ENCODE data around the gene HOTAIR.

DNA sequence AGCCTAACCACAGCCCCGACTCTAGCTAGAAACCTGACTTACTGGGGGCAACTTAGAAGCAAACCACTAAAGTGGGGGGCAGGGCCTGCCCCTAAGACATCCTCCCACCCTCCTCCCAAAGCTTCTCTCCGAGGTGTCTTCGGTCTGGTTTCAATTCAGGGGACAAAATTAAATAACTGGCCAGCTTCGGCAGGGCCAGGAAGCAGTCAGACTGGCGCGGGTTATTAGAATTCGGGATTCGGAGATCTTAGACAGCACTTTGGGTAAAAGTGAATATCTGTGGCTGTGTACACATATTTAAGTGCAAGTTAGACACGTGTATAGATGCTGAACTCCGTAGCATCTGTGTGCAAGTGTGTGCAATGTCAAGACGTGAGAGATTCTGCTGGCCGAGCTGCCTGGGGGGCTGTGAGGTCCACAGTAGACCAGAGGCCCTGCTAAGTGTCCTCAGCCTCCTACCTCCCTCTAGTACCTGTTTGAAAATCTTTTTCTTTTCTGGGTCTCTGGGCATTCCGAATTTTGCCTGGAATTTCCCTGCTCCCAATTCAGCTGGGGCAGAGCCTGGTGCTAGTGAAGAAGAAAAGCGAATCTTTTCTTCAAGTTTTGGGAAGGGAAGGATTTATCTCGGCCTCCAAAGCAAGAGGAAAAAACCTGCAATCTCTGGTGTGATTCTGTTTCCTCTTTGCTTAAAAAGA is 6.2 kb upstream of the HOTAIR start:
- TF ChIP-seq, protein P1, sequence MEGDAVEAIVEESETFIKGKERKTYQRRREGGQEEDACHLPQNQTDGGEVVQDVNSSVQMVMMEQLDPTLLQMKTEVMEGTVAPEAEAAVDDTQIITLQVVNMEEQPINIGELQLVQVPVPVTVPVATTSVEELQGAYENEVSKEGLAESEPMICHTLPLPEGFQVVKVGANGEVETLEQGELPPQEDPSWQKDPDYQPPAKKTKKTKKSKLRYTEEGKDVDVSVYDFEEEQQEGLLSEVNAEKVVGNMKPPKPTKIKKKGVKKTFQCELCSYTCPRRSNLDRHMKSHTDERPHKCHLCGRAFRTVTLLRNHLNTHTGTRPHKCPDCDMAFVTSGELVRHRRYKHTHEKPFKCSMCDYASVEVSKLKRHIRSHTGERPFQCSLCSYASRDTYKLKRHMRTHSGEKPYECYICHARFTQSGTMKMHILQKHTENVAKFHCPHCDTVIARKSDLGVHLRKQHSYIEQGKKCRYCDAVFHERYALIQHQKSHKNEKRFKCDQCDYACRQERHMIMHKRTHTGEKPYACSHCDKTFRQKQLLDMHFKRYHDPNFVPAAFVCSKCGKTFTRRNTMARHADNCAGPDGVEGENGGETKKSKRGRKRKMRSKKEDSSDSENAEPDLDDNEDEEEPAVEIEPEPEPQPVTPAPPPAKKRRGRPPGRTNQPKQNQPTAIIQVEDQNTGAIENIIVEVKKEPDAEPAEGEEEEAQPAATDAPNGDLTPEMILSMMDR (IDR thresholded peaks at IDR 0.05) = no peak
- TF ChIP-seq POLR2A (IDR thresholded peaks at IDR 0.05) (no peak), POLR2AphosphoS5 (IDR thresholded peaks at IDR 0.05) (no peak)

Measured in stomach (tissue), 4 donors.